CD4-positive, alpha-beta T cell treated with Interleukin-2 at 100 ng/mL for 4 hours (primary cell): ENCODE data around the gene ENAM.
"Not testable (repeated sequence)": the region's sequence is repeated elsewhere in the genome, so short reads cannot be mapped to it uniquely, and the experiment has no call there.

Source experiments
- DNase-seq: peaks from one replicate; pipeline ENCODE4 v3.0.0-alpha.2; 2020; ENCODE audit warnings: low spot score

ENAM gene

DNA sequence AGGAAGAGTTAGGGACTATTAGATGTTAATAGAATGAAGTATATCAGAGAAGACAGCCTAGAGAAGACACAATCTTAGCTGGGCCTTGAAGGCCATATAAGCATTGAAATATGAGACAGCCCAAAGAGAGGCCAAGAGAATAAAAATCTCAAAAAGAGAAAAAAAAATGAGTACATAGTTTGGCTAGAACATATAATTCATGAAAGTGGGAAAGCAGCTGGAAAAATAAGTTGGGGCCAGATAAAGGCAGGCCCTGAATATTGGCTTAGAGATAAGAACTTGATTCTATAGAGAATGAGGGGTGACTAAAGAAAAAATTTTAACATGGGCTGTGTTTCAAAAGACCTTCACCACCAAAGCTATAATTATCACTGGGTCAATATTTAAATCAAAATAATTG lies 52.4 kb downstream of the ENAM start:
- no peak for DNase-seq

DNA sequence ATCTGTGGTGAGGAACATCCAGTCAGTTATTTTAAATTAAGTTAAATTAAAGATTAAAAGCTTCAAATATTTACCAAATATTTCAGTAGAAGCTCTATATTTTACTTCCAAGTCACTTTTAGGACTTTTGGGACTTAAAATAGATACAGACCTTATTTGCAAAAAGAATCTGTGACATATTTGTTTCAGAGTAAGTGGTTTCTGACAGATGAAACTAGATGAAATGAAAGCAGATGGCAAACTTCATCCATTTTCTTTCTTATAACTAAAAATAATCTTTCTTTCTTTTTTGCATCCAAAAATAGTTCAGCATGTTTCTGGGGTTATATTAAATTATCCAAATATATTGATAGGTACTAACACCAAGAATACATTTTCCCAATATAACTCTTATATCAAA lies 53.2 kb downstream of the ENAM start:
- no peak for DNase-seq

DNA sequence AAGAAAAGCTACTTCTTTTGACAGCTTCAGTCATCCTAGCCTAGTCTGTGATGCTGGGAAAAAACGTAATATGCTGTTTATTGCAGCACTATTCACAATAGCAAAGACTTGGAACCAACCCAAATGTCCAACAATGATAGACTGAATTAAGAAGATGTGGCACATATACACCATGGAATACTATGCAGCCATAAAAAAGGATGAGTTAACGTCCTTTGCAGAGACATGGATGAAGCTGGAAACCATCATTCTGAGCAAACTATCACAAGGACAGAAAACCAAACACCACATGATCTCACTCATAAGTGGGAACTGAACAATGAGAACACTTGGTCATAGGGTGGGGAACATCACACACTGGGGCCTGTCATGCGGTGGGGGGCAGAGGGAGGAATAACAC lies 53.6 kb downstream of the ENAM start:
- DNase-seq, result not testable (repeated sequence)

DNA sequence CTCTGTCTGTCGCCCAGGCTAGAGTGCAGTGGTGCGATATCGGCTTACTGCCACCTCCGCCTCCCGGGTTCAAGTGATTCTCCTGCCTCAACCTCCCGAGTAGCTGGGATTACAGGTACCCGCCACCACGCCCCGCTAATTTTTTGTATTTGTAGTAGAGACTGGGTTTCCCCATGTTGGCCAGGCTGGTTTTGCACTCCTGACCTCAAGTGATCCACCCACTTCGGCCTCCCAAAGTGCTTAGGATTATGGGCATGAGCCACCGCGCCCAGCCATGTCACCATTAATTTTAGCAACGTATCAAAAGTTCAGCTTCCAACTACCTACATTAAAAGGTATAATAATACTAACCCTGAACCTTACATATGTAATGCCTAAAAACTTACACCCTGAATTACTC lies 58.8 kb downstream of the ENAM start:
- DNase-seq, result no peak

DNA sequence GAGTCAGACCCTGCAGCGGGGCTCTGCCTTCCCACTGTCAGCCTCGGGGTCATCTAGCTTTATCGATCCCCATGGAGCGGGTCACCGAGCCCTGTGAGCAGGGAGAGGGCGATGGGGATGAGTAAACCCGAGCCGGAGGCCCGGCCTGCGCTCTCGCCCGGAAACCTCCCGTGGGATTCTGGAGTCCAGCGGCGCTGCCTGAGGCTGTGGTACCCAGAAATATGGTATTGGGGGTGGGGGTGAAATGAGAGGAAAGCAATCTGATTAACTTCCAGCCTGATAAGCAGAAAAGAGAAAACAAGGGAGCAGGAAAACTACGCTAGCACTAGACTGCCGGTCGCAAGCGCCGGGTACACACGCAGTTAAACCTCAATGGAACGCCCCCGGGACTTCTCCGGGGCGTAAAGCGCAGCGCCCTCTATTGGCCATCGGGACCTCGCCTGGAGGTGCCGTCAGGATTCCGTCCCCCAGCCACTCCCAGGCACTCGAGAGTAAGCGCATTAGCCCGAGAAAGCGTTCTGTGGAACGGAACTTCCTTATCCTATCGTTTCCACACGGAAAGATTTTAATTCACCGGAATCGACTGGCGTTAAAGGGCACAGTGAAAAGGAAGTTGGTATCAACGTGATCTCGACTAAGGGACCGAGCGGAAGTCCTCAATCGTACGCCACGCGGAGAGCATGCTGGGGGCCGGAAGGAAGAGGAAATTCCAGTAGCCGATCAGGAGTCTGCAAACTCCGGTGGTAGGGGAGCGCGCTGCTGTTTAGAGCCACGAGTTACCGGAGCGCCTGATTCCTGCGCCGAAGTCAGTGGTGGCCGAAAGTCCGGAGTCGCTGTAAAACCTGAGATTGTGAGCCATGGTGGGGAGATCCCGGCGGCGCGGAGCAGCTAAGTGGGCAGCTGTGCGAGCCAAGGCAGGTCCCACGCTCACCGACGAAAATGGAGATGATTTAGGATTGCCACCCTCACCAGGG lies 59.6 kb downstream of the ENAM start, which contains the start of gene UTP3:
UTP3 (plus strand) TSS at position 712 of the 974 bp plus-strand sequence; CDS start at position 858, 146 bp downstream.
- DNase-seq, result peak; percentile 96

DNA sequence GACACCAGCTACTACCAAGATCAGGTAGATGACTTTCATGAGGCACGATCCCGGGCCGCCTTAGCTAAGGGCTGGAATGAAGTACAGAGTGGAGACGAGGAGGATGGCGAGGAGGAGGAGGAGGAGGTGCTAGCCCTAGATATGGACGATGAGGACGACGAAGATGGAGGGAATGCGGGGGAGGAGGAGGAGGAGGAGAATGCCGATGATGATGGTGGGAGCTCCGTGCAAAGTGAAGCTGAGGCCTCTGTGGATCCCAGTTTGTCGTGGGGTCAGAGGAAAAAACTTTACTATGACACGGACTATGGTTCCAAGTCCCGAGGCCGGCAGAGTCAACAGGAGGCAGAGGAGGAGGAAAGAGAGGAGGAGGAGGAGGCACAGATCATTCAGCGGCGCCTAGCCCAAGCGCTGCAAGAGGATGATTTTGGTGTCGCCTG lies 60.3 kb downstream of the ENAM start:
- DNase-seq, result peak; percentile 7

DNA sequence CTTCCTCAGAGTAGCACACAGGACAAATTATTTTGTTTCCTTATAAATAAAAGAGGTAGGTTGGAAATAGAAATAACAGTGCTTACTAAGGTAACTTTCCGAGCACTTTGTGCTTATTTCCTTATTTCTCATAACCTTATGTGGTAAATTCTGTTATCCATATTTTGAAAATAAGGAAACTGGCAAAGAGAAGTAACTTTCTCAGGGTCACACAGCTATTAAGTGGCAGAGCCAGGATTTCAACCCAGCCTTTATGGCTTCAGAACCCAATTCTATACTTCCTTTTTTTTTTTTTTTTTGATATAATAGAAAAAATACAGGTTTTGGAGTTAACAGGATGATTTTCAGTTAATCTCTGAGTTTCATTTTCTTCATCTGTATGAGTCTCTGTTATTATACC lies 63.1 kb downstream of the ENAM start:
- DNase-seq, result no peak

DNA sequence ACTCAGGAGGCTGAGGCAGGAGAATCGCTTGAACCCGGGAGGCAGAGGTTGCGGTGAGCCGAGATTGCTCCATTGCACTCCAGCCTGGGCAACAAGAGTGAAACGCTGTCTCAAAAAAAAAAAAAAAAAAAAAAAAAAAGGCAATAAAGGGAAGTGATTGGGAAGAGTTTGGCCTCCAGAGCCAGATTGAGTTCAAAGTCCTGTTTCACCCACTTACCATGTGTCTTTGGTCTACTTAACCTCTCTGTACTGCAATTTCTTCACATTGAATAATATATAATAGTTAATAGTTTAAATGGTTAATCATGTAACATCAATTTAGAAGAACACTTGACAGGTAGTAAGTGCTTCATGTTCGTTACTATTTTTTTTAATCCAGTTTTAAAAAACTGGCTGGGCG lies 66.1 kb downstream of the ENAM start:
- not testable (repeated sequence) for DNase-seq
